Measurements from ENCODE around the gene FAM118B.

The FAM118B gene

GRCh38 chr11:126186708-126187529 is 24.7 kb upstream of the FAM118B start:
- FAIRE-seq: no peak

- FAIRE-seq: no peak
These were observed 23.1 kb upstream of the FAM118B start for GRCh38 chr11:126188332-126189108.

GRCh38 chr11:126189109-126189929 is 22.3 kb upstream of the FAM118B start:
- no peak for FAIRE-seq

GRCh38 chr11:126190792-126191191 is 20.8 kb upstream of the FAM118B start:
- no peak for FAIRE-seq

- no peak for FAIRE-seq
These were observed 20.1 kb upstream of the FAM118B start for GRCh38 chr11:126191379-126192073.

- no peak for FAIRE-seq
These were observed 19.2 kb upstream of the FAM118B start for GRCh38 chr11:126192361-126192760.

- no peak for FAIRE-seq
These were observed 18.5 kb upstream of the FAM118B start for GRCh38 chr11:126193038-126193478.

GRCh38 chr11:126194121-126194543 is 17.4 kb upstream of the FAM118B start:
- FAIRE-seq: no peak

GRCh38 chr11:126195119-126195518 is 16.5 kb upstream of the FAM118B start:
- no peak for FAIRE-seq

- FAIRE-seq: no peak
These were observed 14.2 kb upstream of the FAM118B start for GRCh38 chr11:126197277-126197939.

- FAIRE-seq: no peak
These were observed 12.9 kb upstream of the FAM118B start for GRCh38 chr11:126198648-126199047.

GRCh38 chr11:126202646-126203359 is 8.8 kb upstream of the FAM118B start:
- FAIRE-seq: no peak

- FAIRE-seq: no peak
These were observed 6.2 kb upstream of the FAM118B start for GRCh38 chr11:126205359-126205758.

- no peak for FAIRE-seq
These were observed 3.7 kb upstream of the FAM118B start for GRCh38 chr11:126207896-126208295.

- FAIRE-seq: no peak
These were observed 729 bp upstream of the FAM118B start for GRCh38 chr11:126210871-126211235.

GRCh38 chr11:126212089-126212660 is 593 bp downstream of the FAM118B start:
- no peak for FAIRE-seq

- FAIRE-seq: no peak
These were observed 2.9 kb downstream of the FAM118B start for GRCh38 chr11:126214441-126214840.

GRCh38 chr11:126214841-126215240 is 3.3 kb downstream of the FAM118B start:
- FAIRE-seq: no peak

GRCh38 chr11:126216526-126217305 is 5.1 kb downstream of the FAM118B start:
- no peak for FAIRE-seq

- FAIRE-seq: no peak
These were observed 5.9 kb downstream of the FAM118B start for GRCh38 chr11:126217491-126217890.

All from endometrium (tissue), 2 donors.